RKO (cell line): Measurements from ENCODE around the gene NEB.
A peak's percentile ranks its signal among the peaks of the same experiment; 100 is the strongest.

Experiments used
- DNase-seq: peaks from one replicate; pipeline ENCODE4 v3.0.0-alpha.2; 2016; ENCODE audit warnings: low spot score

NEB gene

DNA sequence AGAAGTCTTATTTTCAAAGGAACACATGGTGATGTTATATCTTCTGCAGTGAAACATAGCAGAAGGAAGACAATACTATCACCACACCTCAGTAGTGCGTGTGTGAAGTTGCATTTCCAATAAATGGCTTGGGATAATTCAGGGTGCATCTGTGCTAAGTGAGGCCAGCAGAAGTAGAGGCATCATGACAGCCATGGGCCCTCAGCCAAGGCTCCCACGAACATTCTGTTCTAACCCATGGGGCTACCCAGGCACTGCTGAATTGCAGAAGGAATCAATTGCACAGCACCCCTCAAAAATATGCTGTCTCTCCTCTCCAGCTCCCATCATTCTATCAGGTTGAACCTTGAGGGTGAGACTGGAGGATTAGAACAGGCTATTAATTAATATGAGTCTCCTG is 185.1 kb downstream of the NEB start:
- no peak for DNase-seq

DNA sequence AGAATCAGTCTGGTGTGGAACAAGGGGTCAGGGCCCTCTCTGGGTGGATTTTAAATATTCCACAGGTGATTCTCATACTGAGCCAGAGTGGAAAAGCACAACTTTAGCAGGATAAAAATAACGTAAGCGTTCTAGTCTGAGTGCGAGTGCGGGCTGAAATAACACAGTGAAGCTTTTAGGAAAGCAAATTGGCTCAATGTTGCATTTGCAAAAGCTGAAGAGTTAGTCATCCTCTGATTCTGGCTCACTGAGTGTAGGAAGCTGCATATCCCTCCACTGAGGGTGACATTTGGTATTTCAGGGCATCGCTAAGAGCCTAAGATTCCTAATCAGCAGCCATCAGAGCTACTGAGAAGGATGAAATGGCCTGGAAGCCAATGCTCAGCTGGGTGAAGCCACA is 189.8 kb downstream of the NEB start:
- no peak for DNase-seq

DNA sequence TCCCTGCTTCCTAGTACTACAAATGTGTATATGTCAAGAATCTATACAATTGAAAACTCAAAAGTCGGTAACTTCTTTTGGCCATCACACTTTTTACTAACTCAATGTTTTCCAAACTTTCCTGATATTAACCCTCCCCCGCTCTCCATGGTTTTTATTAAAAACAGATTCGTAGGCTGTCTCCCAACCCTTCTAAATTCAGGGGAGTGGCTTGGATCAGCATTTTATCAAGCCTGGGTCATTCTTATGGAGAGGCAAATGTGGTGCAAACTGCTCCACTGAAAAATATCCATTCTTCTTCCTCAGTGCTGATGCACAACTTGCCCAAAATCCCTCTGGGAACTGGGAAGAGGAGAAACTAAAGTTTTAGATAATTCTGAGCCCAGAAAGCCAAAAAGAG is 190.4 kb downstream of the NEB start:
- no peak for DNase-seq

DNA sequence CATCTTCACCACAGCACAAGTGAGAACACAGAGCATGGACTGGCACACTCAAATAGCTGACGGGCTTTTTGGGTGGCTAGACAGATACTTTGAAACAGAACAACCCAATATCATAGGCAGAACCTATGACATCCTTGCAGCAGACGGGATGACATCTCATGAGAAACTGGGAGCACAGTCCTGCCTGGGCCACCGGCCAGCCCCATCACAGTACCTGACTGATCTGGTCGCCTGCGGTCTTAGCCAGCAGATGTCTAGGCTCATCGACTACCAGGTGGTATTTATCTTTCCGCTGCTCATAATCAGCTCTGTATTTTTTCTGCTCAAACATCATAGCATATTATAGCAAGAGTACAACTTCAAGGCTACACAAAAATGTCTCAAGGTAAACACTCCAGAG is 200.3 kb downstream of the NEB start:
- DNase-seq = no peak

DNA sequence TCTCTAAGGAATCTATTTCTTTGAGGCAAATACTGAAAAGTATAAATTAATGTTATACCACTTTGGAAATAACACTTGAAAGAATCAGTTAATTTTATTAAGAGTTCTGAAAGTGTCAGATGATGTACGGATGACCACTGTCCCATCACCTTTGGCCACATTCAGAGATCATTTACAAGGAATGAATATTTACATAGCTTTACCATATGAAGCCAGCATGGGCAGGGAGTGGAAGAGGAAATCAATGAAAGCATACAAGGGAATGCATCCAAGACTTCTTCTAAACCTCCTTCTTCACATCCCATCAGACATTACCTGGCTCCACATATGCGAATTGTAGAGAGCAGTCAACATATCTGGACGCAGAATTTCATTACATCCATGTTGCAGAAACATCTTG is 201.1 kb downstream of the NEB start:
- no peak for DNase-seq

DNA sequence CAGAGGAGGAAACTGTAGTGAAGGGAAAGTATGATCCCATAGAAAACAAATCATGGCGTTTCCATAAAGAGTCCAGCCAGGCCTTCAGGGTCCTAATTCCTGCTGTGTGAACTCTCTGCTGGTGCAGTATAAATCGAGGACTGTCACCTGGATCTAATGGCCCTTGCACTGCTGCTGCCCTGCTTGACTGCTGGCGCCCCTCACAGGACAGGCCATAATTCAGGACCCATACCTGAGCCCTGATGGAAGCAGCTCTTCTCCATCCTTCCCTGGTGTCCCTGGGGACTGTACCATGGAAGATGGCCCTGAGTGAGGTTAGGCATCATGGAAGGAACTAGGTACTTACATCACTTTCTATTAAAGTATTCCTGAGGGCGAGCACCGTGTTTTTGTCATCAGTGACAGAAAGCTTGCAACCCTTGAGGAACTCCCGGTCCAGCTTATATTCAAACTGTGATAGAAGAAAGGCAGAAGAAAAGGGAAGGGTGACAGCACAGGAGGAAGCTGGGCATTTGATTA is 207.6 kb downstream of the NEB start:
- DNase-seq = no peak

DNA sequence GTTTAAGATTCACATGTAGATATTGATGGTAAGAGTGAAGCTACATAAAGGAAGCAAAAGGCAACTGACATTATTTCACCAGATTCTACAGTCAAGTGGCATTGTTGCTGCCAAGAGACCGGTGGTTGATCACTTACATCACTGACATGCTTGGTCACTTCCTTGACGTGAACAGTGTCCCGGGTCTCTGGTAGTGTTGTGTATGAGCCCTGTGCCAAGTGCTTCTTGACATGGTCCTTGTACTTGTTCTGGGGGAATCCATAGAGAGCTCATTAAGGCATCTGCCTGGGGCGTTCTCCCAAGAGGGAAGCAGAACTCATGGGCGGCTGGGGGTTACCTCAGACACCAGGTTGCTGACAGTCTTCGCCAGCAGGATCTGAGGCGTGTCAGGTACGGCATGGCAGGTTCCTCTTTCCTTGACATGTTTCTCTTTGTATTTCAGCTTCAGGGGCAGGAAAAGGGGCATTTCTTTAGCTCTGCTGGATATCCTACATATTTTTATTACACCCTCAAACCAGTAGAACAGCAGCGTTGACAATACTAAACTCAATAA is 208.4 kb downstream of the NEB start:
- DNase-seq = no peak

DNA sequence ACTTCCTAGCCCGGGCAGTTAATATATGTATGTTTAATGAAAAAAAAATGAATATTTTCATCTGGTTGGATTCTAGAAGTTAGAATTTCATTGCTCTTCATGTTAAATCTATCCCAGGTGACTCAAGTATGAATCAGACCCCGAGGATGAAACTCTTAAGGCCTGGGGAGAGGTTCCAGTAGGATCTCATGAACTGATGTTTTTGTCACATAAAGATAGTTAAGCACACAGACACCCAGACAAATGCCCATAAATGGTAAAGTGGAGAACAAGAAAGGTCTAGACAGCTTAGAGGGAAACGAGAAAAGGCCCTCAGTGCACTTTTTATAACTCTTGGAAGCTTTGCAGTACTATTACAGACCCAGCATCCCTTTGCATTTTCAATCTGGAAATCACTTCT is 210.4 kb downstream of the NEB start:
- DNase-seq = peak; percentile 8

DNA sequence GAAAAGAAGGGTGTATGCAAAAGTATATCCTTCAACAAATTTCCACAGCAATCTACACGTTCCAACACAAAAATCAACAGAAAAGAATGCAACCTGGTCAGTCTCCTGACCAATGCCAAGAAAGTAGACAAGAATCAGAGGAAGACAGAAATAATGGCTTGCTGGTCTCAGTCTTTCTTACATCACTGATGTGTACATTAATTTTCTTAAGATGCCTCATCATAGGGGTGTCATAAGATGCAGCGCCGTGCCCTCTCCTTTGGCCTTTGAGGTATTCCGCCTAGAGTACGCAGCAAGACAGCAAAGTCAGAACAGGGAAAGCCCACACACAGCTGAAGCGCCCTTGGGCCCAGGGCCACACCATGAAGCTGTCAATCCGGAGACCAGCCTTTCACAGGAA is 211.7 kb downstream of the NEB start:
- DNase-seq = no peak

DNA sequence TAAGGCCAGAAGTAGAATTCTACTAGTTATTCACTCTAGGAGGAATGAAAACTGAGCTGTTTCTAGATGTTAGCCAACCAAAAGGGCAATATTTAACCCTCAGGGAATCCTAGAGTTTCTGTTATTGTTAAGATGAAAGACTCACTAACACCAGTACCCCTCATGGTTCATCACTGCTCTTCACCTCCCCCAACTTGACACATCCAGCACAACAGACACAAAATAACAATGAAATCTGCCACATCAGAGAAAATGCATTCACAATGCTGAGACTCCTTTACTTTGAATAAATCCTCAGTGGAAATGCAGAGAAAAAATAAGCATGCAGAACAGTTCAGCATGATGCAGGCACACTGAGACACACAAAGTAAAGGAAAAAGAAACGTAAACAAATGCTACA is 213.3 kb downstream of the NEB start:
- DNase-seq = no peak

DNA sequence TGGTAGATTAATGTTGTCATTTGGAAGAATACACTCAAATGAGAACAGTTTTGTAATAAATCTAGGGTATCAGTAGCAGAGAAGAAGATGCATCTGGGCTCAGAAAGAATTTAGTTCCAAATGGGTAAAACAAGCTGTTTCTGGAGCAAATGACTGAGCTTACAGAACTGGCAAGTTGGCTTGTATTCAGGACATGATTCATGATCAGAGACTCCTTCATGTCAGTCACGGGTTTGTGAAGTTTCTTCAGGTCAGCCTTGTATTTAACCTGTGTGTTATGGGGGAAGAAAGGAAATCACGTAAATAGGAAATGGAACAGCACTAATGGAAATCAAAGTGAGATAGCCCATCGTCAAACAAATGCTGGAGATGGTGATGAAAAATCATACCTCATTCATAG is 215.5 kb downstream of the NEB start:
- peak; percentile 8 for DNase-seq

DNA sequence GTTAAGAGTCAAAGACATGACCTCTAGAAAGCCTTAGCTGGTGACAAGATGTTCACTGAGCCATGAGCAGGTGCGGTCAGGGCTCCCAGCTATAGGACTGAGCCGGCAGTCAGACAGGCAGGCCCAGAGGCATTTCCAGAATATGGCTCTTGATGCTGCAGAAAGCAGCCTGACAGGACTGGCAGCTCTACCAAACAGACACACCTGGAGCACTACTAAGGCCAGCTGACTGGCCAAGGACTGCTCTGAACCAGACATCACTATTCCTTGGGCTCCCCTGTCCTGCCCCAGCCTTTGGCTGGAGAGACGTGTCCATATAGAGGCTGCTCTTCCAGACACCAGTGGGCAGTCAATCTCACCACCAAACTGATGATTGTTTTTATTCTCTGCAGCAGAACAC is 225.8 kb downstream of the NEB start:
- DNase-seq = no peak

DNA sequence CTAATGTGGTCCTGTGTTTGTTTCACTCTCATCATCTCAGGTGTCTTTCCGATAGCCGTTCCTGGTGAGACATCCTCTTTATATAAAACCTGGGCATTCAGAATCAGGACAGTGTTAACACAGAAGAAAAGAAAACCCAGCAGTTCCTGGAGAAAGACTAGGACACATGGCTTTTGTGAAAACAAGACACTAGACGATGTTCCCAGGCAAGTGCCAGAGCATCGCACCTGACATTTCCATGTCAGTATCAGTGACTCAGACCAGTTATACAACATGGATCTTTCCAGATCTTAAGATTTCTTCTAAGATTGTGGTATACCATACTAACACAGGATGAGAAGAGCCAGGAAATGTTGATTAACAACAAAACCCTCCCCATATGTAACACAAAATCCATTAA is 228.1 kb downstream of the NEB start:
- no peak for DNase-seq

DNA sequence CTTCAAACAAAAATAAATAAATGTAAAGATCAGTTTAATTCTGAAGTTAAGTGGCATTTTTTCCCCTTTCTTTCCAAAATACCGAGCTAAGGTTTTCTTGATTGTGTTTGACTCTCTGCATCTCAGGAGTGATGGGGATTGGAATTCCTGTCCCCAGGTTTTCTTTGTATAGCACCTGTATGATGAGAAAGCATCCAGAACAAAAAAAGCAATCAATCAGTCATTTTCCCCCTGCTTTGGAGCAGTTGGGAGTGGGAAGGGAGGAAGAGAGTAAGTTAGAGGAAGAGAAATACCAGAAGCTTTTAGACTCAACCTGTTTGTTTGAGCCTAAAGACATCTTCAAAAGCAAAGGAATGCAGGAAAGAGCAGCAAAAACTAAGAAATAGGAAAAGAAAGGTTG is 236.1 kb downstream of the NEB start:
- no peak for DNase-seq

DNA sequence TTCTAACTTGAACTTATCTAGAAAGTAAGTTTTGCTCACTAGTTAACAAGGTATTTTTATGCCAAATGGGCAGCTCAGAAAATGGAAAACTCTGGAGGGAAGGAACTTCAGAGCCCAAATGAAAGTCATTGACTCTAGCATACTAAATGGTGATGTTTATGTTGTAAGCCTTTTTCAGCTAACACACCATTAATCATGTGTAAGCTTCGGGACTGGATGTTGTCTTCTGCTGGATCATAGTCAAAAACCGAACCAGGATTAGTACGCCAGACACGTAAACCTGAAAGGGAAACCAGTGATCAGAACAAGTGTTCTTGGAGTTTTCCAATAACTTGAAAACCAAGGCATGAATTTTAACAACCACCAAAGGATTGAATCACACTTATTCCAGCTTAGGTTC is 242.8 kb downstream of the NEB start:
- DNase-seq = no peak

DNA sequence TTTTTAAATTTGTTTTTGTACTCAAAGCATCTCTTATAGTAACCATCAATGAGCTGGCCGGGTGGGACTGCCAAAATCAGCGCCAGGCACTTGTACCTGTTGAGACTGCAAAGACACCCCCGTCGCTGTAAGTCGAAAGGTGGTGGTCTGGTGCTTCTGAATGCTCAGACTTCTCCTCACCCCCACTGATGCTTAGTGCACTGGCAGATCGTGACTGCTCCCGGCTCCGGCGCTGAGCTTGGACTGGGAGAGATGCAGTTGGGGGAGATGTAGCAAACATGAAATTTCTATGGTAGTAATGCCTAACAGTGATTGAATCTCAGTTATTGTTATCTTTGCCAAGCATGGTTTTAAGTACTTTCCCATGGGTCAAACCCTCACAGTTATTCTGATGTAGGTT is 244.0 kb downstream of the NEB start:
- no peak for DNase-seq

DNA sequence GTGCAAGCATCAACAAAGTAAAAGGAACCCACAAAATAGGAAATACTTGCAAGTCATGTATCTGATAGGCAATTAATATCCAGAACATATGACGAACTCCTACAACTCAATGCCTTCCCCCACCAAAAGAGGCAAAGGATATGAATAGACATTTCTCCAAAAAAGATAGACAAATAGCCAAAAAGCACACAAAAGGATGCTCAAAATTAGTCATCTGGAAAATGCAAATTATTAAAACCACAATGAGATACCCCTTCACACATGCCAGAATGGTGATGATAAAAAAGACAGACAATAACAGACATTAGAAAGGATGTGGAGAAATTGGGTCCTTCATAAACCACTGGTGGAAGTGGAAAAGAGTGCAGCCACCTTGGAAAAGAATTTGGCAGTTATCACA is 248.2 kb downstream of the NEB start:
- no peak for DNase-seq

DNA sequence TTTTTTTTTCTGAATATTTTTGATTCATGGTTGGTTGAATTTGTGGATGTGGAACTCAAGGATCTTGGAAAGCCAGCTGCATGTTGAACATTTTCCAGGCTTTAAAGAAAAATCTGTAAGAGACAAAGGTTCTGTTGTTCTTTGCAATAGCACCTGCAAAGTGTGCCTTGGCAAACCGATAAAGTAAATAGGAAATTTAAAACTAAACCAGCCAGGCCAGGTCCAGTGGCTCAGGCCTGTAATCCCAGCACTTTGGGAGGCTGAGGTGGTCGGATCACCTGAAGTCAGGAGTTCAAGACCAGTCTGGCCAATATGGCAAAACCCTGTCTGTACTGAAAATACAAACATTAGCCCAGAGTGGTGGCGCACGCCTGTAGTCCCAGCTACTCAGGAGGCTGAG is 250.2 kb downstream of the NEB start:
- no peak for DNase-seq

DNA sequence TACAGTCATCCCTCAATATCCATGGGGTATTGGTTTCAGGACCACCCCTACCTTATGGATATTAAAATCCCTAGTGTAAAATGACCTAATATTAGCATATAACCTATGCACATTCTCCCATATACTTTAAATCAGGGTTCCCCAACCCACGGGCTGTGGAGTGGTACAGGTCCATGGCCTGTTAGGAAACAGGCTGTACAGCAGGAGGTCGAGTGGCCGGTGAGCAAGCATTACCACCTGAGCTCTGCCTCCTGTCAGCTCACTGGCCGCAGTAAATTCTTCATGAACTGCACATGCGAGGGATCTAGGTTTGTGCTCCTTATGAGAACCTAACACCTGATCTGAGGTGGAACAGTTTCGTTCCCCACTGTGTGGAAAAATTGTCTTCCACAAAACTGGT is 250.7 kb downstream of the NEB start:
- DNase-seq = no peak

DNA sequence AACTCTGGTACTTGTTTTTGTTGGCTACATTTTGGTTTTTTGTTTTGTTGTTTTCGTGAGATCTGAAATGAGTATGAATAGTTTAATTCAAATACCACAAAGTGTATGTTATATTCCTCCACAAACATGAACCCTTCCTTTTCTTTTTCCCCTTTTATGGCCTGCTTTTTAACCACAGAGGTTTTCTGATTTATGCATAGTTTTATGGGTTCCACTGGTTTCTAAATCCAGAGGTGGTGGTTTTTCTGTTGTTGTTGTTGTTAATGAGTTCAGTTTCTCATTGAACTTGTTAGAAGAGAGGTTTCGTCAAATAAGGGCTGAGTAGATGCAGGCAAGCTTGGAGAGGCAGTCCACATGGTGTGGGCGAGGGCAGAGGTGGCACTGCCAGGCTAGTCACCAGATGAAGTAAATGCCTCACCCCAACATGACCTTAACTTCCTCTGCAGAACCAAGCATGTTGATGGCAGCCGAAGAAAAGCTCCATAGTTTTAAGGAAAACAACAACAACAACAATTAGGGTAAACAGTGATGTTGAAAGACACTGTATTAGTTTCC is 252.0 kb downstream of the NEB start:
- no peak for DNase-seq

DNA sequence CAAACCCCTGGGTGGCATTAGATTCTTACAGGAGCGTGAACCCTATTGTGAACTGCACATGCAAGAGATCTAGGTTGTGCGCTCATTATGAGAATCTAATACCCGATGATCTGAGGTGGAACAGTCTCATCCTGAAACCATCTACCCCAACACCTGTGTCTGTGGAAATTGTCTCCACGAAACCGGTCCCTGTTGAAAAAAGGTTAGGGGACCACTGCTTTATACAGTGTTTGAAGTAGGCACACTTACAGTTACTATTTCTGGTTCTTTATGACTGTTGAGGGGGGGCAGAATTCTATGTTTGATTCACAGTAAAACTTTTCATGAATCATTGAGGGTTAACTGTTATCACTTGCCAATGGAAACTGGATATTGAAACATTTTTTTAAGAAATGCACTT is 252.5 kb downstream of the NEB start:
- no peak for DNase-seq

DNA sequence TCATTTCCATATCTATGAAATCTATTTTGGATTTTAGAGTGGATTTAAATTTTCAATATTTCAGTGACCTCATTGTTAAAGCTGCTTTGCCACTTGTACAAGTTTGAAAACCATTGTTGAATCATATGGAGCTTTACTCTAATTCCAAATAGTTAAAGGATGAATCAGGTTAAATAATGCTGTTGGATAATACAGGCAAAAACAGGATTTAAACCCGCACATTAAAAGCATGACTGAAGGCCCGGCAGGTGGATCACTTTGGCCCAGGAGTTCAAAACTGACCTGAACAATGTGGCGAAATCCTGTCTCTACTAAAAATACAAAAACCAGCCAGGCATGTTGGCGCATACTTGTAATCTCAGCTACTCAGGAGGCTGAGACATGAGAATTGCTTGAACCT is 256.3 kb downstream of the NEB start:
- peak; percentile 18 for DNase-seq

DNA sequence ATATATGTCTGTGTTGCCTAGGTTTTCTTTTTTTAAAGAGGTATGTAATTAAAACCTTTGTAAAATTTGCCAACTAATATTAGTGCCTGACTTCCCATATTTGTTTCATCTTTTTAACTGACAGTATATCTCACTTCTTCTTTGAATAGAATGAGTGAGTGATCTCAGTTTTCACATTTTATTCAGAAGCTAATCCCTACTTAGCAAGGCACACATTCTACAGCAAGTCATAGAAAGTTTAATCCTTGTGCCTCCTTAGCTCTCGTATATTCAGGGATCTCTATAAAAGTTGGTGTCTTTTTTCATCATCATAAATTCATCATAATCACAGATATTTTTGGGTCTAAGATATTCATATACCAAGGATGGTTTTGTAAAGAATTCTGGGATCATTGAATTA is 258.0 kb downstream of the NEB start:
- no peak for DNase-seq

DNA sequence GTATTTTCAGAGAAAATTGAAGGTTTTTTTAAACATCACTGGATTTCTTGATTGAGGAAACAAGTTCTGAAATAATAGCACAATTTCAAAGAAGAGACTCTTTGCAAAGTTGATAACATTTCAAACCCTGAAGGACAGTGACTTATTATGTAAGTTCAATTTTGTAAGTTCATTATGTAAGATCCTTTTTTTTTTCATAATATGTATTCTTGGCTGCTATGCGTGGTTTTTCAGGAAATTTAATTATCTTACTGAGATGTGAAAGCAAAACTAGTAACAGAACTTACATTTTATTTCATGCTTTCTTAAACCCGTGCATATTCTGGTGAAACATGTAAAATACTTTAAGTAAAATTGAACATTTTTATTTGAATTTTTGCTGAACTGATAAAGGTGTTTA is 259.2 kb downstream of the NEB start:
- DNase-seq = no peak

DNA sequence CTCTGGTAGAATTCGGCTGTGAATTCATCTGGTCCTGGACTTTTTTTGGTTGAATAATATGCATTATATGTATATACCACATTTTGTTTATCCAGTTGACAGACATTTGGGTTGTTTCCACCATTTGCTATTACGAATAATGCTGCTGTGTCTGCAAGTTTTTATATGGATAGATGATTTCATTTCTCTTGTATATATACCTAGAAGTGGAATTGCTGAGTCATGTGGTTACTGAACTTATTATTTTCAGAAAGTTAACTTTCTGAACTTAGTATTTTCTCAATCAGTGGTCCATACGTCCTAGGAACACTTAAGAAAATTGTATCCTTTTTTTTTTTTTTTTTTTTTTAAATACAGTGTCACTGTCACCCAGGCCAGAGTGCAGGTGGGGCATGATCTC is 261.3 kb downstream of the NEB start:
- no peak for DNase-seq
